Fibroblast of lung (primary cell): Measurements from ENCODE around the gene ARID5A. TPM values are rescaled to one million over a fixed set of nuclear protein-coding genes. Genes with fewer than 3 reads are reported as not detected.

ENCODE experiments used
- DNase-seq, 2 donors: peaks; one replicate each; pipeline versions ENCODE4 v3.0.0 to v3.0.0-alpha.2; 2010; ENCODE audit warnings: low read depth in 2 of 2
- H2AFZ ChIP-seq: 2 replicates; pipeline ENCODE4 v1.5.1; 2012; ENCODE audit warnings: low read length, control low read depth, inconsistent platforms
- H3K27ac ChIP-seq: 2 replicates; pipeline ENCODE4 v1.5.1; 2011; ENCODE audit warnings: low read length, control low read depth; ENCODE audit not compliant: insufficient read depth
- H3K27me3 ChIP-seq: 2 replicates; pipeline ENCODE4 v1.5.1; 2011; ENCODE audit warnings: mild to moderate bottlenecking, low read length; ENCODE audit not compliant: control insufficient read depth, insufficient read depth
- H3K36me3 ChIP-seq: 2 replicates; pipeline ENCODE4 v1.5.1; 2011; ENCODE audit warnings: low read length; ENCODE audit not compliant: control insufficient read depth, insufficient read depth
- H3K4me1 ChIP-seq: 2 replicates; pipeline ENCODE4 v1.5.1; 2011; ENCODE audit warnings: low read length; ENCODE audit not compliant: control insufficient read depth, insufficient read depth; ENCODE audit errors: extremely low read depth
- H3K4me2 ChIP-seq: 2 replicates; pipeline ENCODE4 v1.5.1; 2011; ENCODE audit warnings: low read length, control low read depth; ENCODE audit not compliant: insufficient read depth; ENCODE audit errors: extremely low read depth
- H3K4me3 ChIP-seq, 4 experiments: fragments of 200-600 bp in 1 of 4; sonication (generic) in 1 of 4; replicated peaks in 1 of 4; 2 replicates each; pipeline ENCODE4 v1.5.1; 2011 to 2016; ENCODE audit warnings: low read length in 4 of 4, low read depth in 3 of 4, mild to moderate bottlenecking in 3 of 4, control low read depth in 2 of 4, inconsistent platforms in 1 of 4, mixed read lengths in 1 of 4; ENCODE audit not compliant: insufficient read depth in 1 of 4; ENCODE audit errors: control extremely low read depth in 1 of 4
- H3K79me2 ChIP-seq: 2 replicates; pipeline ENCODE4 v1.5.1; 2012; ENCODE audit warnings: mild to moderate bottlenecking, low read length, inconsistent platforms; ENCODE audit not compliant: control insufficient read depth, insufficient read depth
- H3K9ac ChIP-seq: 2 replicates; pipeline ENCODE4 v1.5.1; 2011; ENCODE audit warnings: mild to moderate bottlenecking, low read length, control low read depth; ENCODE audit not compliant: insufficient read depth
- H3K9me3 ChIP-seq: 2 replicates; pipeline ENCODE4 v1.5.1; 2012; ENCODE audit warnings: low read depth, low read length; ENCODE audit not compliant: control insufficient read depth, insufficient read depth
- H4K20me1 ChIP-seq: 2 replicates; pipeline ENCODE4 v1.5.1; 2011; ENCODE audit warnings: low read length; ENCODE audit not compliant: control insufficient read depth, insufficient read depth; ENCODE audit errors: extremely low read depth
- EZH2 ChIP-seq: IDR thresholded peaks from 2 replicates; pipeline ENCODE4 v1.5.1; 2012; ENCODE audit warnings: low read length, control low read depth, mild to moderate bottlenecking; ENCODE audit errors: missing control alignments
- polyA plus RNA-seq, 2 donors: library from polyadenylated mRNA; depleted of rRNA in 1 of 2; stranded (reverse) in 1 of 2; unstranded in 1 of 2; fragments of >200 nt; gene quantifications; 2 replicates each; pipeline ENCODE4 v1.2.1, GENCODE V29; 2011 to 2012; ENCODE audit warnings: missing spikeins in 1 of 2
- total RNA-seq: library from RNA; depleted of rRNA; stranded (reverse); fragments of >200 nt; gene quantifications from 2 replicates; pipeline ENCODE4 v1.2.1, GENCODE V29; 2014
- TF ChIP-seq, protein P1 (sequence below), 2 donors: IDR thresholded peaks in 1 of 2; conservative IDR thresholded peaks in 1 of 2; 1 replicate in 1 of 2; 2 replicates in 1 of 2; pipeline ENCODE4 v1.5.1; 2011 to 2012; ENCODE audit warnings: low read length in 2 of 2, control low read depth in 1 of 2, inconsistent platforms in 1 of 2, low read depth in 1 of 2, mild to moderate bottlenecking in 1 of 2

The ARID5A gene
- total and polyA plus RNA-seq, 2 donors (not counting 1 experiment from before 2014, with no cell fraction given): 5.2 to 9.7 TPM

DNA sequence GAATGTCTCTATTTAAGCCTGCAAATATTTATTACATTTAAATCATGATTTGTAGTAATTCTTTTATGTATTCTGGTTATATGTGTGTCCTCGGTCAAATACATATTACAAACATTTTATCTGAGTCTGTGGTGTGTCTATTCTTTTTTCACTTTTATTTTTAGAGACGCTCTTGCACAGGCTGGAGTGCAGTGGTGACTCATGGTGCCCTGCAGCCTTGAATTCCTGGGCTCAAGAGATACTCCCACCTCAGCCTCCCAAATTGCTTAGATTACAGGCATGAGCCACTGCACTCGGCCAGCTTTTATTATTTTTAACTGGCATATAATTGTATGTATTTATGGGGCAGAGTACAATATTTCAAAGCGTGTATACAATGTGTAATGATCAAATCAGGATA lies 47.5 kb downstream of the ARID5A start:
- Histone ChIP-seq H3K4me1 (no peaks in the 10 kb centered on the region), H4K20me1 (peaks cover 1% of the 10 kb centered on the region), H2AFZ (no peak overlapping the region), H3K9me3 (no peaks in the 10 kb centered on the region), H3K9ac (no peak overlapping the region), H3K27ac (no peak overlapping the region), H3K27me3 (no peaks in the 10 kb centered on the region), H3K4me2 (no peak overlapping the region), H3K79me2 (no peaks in the 10 kb centered on the region), H3K4me3 (no peak overlapping the region), H3K36me3 (peaks cover 1% of the 10 kb centered on the region)
- TF ChIP-seq, protein P1, sequence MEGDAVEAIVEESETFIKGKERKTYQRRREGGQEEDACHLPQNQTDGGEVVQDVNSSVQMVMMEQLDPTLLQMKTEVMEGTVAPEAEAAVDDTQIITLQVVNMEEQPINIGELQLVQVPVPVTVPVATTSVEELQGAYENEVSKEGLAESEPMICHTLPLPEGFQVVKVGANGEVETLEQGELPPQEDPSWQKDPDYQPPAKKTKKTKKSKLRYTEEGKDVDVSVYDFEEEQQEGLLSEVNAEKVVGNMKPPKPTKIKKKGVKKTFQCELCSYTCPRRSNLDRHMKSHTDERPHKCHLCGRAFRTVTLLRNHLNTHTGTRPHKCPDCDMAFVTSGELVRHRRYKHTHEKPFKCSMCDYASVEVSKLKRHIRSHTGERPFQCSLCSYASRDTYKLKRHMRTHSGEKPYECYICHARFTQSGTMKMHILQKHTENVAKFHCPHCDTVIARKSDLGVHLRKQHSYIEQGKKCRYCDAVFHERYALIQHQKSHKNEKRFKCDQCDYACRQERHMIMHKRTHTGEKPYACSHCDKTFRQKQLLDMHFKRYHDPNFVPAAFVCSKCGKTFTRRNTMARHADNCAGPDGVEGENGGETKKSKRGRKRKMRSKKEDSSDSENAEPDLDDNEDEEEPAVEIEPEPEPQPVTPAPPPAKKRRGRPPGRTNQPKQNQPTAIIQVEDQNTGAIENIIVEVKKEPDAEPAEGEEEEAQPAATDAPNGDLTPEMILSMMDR (conservative IDR thresholded peaks at IDR 0.05 in 1 of 2, IDR thresholded peaks at IDR 0.05 in 1 of 2; ENCODE audit: low read depth in 1 of 2, low read length in 2 of 2): no peak
- TF ChIP-seq EZH2: no peak
- DNase-seq: peak in 1 of 2 donors; percentile 55

GRCh38 chr2:96587843-96588242 lies 51.3 kb downstream of the ARID5A start:
- TF ChIP-seq, protein P1 (conservative IDR thresholded peaks at IDR 0.05 in 1 of 2, IDR thresholded peaks at IDR 0.05 in 1 of 2; ENCODE audit: low read depth in 1 of 2, low read length in 2 of 2): no peak
- no peak for TF ChIP-seq EZH2
- no peaks in the 10 kb centered on the region for H3K9me3 ChIP-seq
- H3K4me1 ChIP-seq: no peaks in the 10 kb centered on the region
- no peak overlapping the region for H3K9ac ChIP-seq
- no peaks in the 10 kb centered on the region for H3K27me3 ChIP-seq
- no peak overlapping the region for H3K4me2 ChIP-seq
- H3K27ac ChIP-seq: no peak overlapping the region
- H3K4me3 ChIP-seq: no peak overlapping the region
- no peak for DNase-seq
- H3K36me3 ChIP-seq: peaks cover 1% of the 10 kb centered on the region
- no peaks in the 10 kb centered on the region for H3K79me2 ChIP-seq
- no peak overlapping the region for H2AFZ ChIP-seq
- no peaks in the 10 kb centered on the region for H4K20me1 ChIP-seq

GRCh38 chr2:96591054-96591453 lies 54.5 kb downstream of the ARID5A start:
- no peak overlapping the region for H2AFZ ChIP-seq
- H3K9ac ChIP-seq: no peak overlapping the region
- no peaks in the 10 kb centered on the region for H3K27me3 ChIP-seq
- no peaks in the 10 kb centered on the region for H3K4me1 ChIP-seq
- TF ChIP-seq, protein P1 (conservative IDR thresholded peaks at IDR 0.05 in 1 of 2, IDR thresholded peaks at IDR 0.05 in 1 of 2; ENCODE audit: low read depth in 1 of 2, low read length in 2 of 2): no peak
- no peak for TF ChIP-seq EZH2
- DNase-seq: no peak
- no peak overlapping the region for H3K27ac ChIP-seq
- no peaks in the 10 kb centered on the region for H3K9me3 ChIP-seq
- H3K4me3 ChIP-seq: no peak overlapping the region
- no peak overlapping the region for H3K4me2 ChIP-seq
- no peaks in the 10 kb centered on the region for H3K79me2 ChIP-seq
- peaks cover 11% of the 10 kb centered on the region for H3K36me3 ChIP-seq
- no peaks in the 10 kb centered on the region for H4K20me1 ChIP-seq
